Heart right ventricle (tissue), 16 donors: Measurements from ENCODE around the gene UACA. TPM values are rescaled to one million over a fixed set of nuclear protein-coding genes. Genes with fewer than 3 reads are reported as not detected.
A peak's percentile ranks its signal among the peaks of the same experiment; 100 is the strongest.

Experiments
- ATAC-seq, 8 donors: fragments of 200-7000 bp; cut with Tn5 transposase; one replicate each; pipeline ENCODE4 v1.9.1; 2020; ENCODE audit warnings: mild to moderate bottlenecking in 8 of 8, moderate library complexity in 8 of 8, moderate number of reproducible peaks in 1 of 8
- DNase-seq, 2 donors: peaks; one replicate each; pipeline ENCODE4 v3.0.0-alpha.2; 2020
- H3K27ac ChIP-seq, 10 donors: fragments of 200-600 bp; sonication (generic) in 2 of 10; one replicate each; pipeline versions ENCODE4 v1.5.0 to v1.8.0; 2020 to 2022; ENCODE audit warnings: mild to moderate bottlenecking in 3 of 10
- H3K27me3 ChIP-seq, 7 donors: fragments of 200-600 bp; one replicate each; pipeline ENCODE4 v1.8.0; 2021 to 2022; ENCODE audit warnings: mild to moderate bottlenecking in 2 of 7
- H3K36me3 ChIP-seq, 9 donors: fragments of 200-600 bp; sonication (generic) in 1 of 9; one replicate each; pipeline versions ENCODE4 v1.5.0 to v1.8.0; 2020 to 2022; ENCODE audit warnings: mild to moderate bottlenecking in 2 of 9
- H3K4me1 ChIP-seq, 9 donors: fragments of 200-600 bp; sonication (generic) in 1 of 9; one replicate each; pipeline versions ENCODE4 v1.5.0 to v1.8.0; 2020 to 2022; ENCODE audit warnings: mild to moderate bottlenecking in 4 of 9
- H3K4me3 ChIP-seq, 10 donors: fragments of 200-600 bp; sonication (generic) in 2 of 10; one replicate each; pipeline versions ENCODE4 v1.5.0 to v1.8.0; 2020 to 2022; ENCODE audit warnings: mild to moderate bottlenecking in 7 of 10, moderate library complexity in 2 of 10
- H3K9me3 ChIP-seq, 11 donors: fragments of 200-600 bp in 10 of 11; sonication (generic) in 2 of 11; one replicate each; pipeline versions ENCODE4 v1.5.0 to v1.8.0; 2013 to 2022; ENCODE audit warnings: mild to moderate bottlenecking in 2 of 11, control low read depth in 1 of 11, moderate library complexity in 1 of 11
- CTCF ChIP-seq, 9 donors: fragments of 200-600 bp; sonication (generic) in 2 of 9; IDR thresholded peaks; one replicate each; pipeline versions ENCODE4 v1.5.0 to v1.8.0; 2021 to 2022; ENCODE audit warnings: antibody characterized with exemption in 9 of 9, mild to moderate bottlenecking in 5 of 9, moderate library complexity in 1 of 9
- WGBS, 2 donors: extraction: QIAGEN DNeasy Blood & Tissue Kit; methylation state at CpG; one replicate each; pipeline ENCODE4 v1.1.7; 2013; ENCODE audit warnings: inconsistent platforms in 1 of 2; 5-methylcytosine and 5-hydroxymethylcytosine counted together
- intact Hi-C, 10 donors: fragments of 100-400 bp; cut with DNase I; formaldehyde crosslinking; loops; one replicate each; pipeline versions ENCODE4 v1.11.1 to v1.14.2; 2022
- polyA plus RNA-seq, 2 donors: library from polyadenylated mRNA; stranded (reverse); fragments of 200-250 nt; gene quantifications; one replicate each; pipeline ENCODE4 v1.2.3, GENCODE V29; 2013
- total RNA-seq, 10 donors: library from RNA; stranded (reverse); fragmentation: NEBNext Ultra II Directional in 3 of 10; extraction: Animal tissue kit (Norgen Biotek cat#: 25700) in 3 of 10; gene quantifications; one replicate each; pipeline versions ENCODE4 v1.2.1 to v1.2.4, GENCODE V29; 2021 to 2023
- donor health status: Arrhythmogenic right ventricular cardiomyopathy.
- donor health status: ischemic (EF 13 %, LVEDD 7.1; RV severe dilation, severe dysfunction).
- donor health status: healthy with polysubstance abuse.
- donor health status: DM: no; HTN: yes; CAD: no.
- donor health status: DM: no; HTN: no; CAD: no.
- donor health status: ischemic (EF 25% LVEDD 6.9; RV normal size, moderate dysfunction).
- donor health status: ischemic (EF 25% LVEDD 5.7; RV mildly dilated, moderate dysfunction).
- donor health status: healthy.
- donor health status: DM: yes; HTN: yes; CAD: no.
- donor health status: Ischemic cardiomyopathy.
- donor health status: ischemic (EF 35%, LVEDD 5.7; RV mildly dilated, moderate dysfunction).
- donor health status: nonischemic (EF 11% LVEDD 7.7; RV severe dilation, severe dysfunction).
- donor health status: DM: yes; HTN: yes; CAD: no.
- donor health status: PGD.
- donor health status: ischemic (EF 29% LVEDD 5.4; RV normal size, mild dysfunction).
- donor health status: nonischemic (EF 23%, LVEDD 6.1; RV moderate dilation, normal function).

The UACA gene
- total and polyA plus RNA-seq, 12 donors = 14.2 to 75.4 (median 47.1) TPM

DNA sequence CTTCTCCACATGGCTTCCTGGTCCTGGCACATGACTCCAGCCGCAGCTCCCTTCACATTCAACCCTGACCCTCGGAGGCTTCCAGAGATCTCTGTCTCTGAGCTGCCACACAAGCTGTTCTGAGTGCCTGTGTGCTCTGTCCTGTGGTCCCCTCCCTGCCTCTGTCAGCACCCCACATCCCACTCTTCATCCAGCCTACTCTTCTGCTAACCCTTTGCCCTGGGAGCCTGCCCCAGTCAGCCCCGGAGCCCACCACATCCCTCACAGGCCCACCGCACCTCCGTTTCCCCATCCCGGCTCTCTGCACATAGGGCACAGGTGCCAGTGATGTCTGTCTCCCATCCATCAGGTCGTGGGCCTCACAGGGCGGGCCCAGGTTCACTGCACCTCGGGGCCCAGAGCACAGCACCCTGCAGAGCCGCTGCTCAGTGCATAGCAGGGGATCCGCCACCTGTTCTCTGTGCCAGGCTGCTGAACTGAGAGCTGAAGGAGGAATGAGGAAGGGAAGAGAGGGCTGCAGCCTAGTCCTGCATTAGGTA is 133.6 kb downstream of the UACA start:
- Histone ChIP-seq H3K27me3 (no peaks in the 10 kb centered on the region), H3K4me1 (peaks cover 0 to 11% (median 4%) of the 10 kb centered on the region in 9 donors), H3K36me3 (no peaks in the 10 kb centered on the region), H3K9me3 (no peaks in the 10 kb centered on the region), H3K4me3 (no peak overlapping the region), H3K27ac (no peak overlapping the region)
- ATAC-seq = peak in 1 of 8 donors; percentile 51
- no peak for TF ChIP-seq CTCF (IDR thresholded peaks at IDR 0.05)
- intact Hi-C loops = loop anchor here in 3 of 10 donors (10.0 kb wide), 1 partner anchor 65 kb away; no protein-coding TSS in a partner anchor
- no peak for DNase-seq
- WGBS, 2 donors = 94 to 96% methylated on average over 11 of the region's 11 CpGs

- H3K36me3 ChIP-seq = no peaks in the 10 kb centered on the region
- peaks cover 0 to 9% (median 4%) of the 10 kb centered on the region in 9 donors for H3K4me1 ChIP-seq
- DNase-seq = no peak
- intact Hi-C loops = no loop called here
- no peak overlapping the region for H3K4me3 ChIP-seq
- 90 to 91% methylated on average over 8 of the region's 8 CpGs for WGBS, 2 donors
- no peak for ATAC-seq
- H3K27ac ChIP-seq = no peak overlapping the region
- peaks cover 0 to 6% (median 0%) of the 10 kb centered on the region in 11 donors for H3K9me3 ChIP-seq
- TF ChIP-seq CTCF (IDR thresholded peaks at IDR 0.05) = no peak
- H3K27me3 ChIP-seq = no peaks in the 10 kb centered on the region
These were observed 134.8 kb downstream of the UACA start for GRCh38 chr15:70628549-70628896.

DNA sequence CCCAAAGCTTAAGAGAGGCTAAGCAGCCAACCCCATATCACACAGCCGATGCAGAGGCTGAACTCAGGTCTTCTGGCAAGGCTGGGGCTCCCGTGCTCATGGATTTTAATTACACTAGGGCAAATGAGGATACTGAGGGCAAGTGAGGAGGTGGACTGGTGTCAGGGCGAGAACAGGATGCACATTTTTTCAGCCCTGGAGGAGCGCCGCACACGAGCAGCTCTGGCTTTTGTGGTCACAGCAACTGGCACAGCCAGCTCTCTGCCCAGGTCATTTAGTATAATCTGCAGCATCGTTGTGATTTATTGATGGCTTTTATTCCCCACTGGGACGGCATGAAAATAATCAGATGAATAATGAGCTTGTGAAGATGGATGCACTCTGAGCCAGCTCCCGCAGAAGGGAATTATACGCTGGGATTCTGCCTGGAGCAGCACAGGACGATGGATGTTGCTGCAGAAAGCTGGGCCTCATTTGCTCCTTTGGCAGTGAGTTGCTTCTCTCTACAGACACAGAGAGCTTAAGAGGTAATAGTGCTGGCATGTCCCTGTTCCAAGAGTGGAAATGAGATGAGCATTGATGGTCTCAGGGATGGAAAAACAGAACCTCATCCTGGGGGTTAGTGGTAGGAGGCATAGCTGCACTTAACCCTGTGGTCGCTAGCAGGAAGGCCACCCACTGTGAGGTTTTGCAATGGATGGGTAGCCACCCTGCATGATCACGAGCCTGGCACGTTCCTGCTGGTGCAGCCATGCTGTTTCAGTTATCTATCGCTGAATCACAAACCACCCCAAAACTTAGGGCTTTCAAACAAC is 135.4 kb downstream of the UACA start:
- Histone ChIP-seq H3K27ac (no peak overlapping the region), H3K4me3 (no peak overlapping the region), H3K9me3 (peaks cover 0 to 12% (median 6%) of the 10 kb centered on the region in 11 donors), H3K4me1 (peaks cover 0 to 4% (median 0%) of the 10 kb centered on the region in 9 donors), H3K36me3 (no peaks in the 10 kb centered on the region), H3K27me3 (no peaks in the 10 kb centered on the region)
- TF ChIP-seq CTCF (IDR thresholded peaks at IDR 0.05) = no peak
- no peak for DNase-seq
- WGBS, 2 donors = 80 to 81% methylated on average over 15 of the region's 15 CpGs
- no peak for ATAC-seq
- intact Hi-C loops = no loop called here

GRCh38 chr15:70627322-70627721 is 136.0 kb downstream of the UACA start:
- ATAC-seq = no peak
- Histone ChIP-seq H3K4me1 (no peaks in the 10 kb centered on the region), H3K27ac (no peak overlapping the region), H3K4me3 (no peak overlapping the region), H3K9me3 (peaks cover 0 to 18% (median 12%) of the 10 kb centered on the region in 11 donors), H3K27me3 (no peaks in the 10 kb centered on the region), H3K36me3 (no peaks in the 10 kb centered on the region)
- no peak for TF ChIP-seq CTCF (IDR thresholded peaks at IDR 0.05)
- DNase-seq = no peak
- WGBS, 2 donors = 88 to 90% methylated on average over 7 of the region's 7 CpGs
- intact Hi-C loops = no loop called here
